CD4-positive, alpha-beta T cell treated with Interleukin-12 subunit alpha and Interleukin-12 subunit beta, for 1 hour (primary cell): ENCODE measurements around the gene LRRC51.

Source experiments
- DNase-seq: peaks from one replicate; pipeline ENCODE4 v3.0.0-alpha.2; 2020

The LRRC51 gene

GRCh38 chr11:72072348-72072747 is 8.3 kb upstream of the LRRC51 start:
- peak; percentile 7 for DNase-seq

GRCh38 chr11:72075109-72075508 is 5.5 kb upstream of the LRRC51 start:
- DNase-seq: peak; percentile 17

- no peak for DNase-seq
These were observed 4.9 kb upstream of the LRRC51 start for GRCh38 chr11:72075756-72076155.

DNA sequence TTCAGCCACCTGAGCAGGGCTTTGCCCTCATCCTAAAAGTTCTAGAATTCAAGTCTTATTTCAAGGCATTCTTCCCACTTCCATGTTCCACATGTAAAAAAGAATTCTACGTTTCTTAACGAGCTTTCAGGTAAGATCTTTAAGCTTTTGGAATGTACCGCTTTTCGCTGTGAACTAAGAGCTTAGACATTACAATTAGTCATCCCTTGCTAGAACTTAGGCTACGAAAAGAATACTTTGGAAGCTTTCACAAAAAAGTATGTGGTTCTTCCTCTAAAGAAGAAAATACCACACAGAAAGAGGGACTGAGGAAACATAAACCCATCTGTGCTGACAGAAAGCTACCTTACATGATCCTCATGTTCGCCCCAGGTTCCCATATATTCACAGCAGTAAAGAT is 2.2 kb upstream of the LRRC51 start:
- DNase-seq: no peak

GRCh38 chr11:72079819-72080325 is 778 bp upstream of the LRRC51 start:
- peak; percentile 54 for DNase-seq

DNA sequence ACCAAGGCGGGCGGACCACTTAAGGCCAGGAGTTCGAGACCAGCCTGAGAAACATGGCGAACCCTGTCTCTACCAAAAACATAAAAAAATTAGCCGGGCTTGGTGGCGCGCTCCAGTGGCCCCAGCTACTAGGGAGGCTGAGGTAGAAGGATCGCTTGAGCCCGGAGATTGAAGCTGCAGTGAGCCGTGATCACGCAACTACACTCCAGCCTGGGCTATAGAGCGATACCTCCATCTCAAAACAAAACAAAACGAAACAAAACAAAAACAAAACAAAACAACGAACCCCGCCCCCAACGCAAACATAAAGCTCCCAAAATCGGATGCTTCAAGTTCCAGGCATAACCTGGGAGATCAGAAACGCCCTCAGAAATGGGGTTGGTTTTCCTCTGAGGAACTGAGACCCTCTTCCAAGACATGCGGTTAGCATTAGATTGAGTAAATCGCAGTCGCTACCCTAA is 564 bp downstream of the LRRC51 start:
- DNase-seq: no peak

- DNase-seq: no peak
These were observed 1.3 kb downstream of the LRRC51 start for GRCh38 chr11:72081821-72082453.

DNA sequence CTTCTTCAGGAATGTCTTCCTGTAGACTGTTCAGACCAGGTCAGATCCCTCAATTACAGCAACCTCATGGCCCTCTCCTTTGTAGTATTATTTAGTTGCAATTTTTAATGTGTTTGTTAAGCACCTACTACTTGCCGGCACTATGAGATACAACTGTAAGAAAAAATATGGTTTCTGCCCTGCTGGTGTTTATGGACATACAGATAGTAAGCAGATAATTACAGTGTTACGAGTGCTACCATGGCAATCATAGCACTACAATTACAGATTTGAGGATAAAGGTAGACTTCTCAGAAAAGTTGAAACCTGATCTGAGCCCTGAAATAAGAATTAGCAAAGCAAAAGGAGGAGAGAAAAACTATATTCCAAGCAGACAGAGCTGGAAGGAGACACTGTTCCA is 2.8 kb downstream of the LRRC51 start:
- no peak for DNase-seq

GRCh38 chr11:72084076-72084475 is 3.4 kb downstream of the LRRC51 start:
- no peak for DNase-seq

DNA sequence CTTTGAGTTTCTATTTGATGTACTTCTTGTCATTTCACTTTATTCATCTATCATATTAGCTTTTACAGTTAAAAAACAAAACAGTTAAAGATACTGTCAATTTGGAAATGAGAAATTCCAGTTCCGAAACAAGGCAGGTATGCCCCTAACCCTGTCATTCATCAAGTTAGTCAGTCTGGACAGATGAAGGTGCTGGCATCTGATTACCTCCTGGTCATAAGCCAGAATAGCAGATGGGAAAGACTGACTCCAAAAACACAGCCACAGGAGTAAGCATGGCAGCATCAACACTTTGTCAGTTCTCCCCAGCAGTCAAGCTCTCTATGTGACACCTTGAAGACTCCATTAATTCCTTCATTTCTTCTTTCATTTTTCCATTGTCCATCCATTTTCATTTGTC is 4.3 kb downstream of the LRRC51 start:
- DNase-seq: no peak

- no peak for DNase-seq
These were observed 5.1 kb downstream of the LRRC51 start for GRCh38 chr11:72085621-72086351.

DNA sequence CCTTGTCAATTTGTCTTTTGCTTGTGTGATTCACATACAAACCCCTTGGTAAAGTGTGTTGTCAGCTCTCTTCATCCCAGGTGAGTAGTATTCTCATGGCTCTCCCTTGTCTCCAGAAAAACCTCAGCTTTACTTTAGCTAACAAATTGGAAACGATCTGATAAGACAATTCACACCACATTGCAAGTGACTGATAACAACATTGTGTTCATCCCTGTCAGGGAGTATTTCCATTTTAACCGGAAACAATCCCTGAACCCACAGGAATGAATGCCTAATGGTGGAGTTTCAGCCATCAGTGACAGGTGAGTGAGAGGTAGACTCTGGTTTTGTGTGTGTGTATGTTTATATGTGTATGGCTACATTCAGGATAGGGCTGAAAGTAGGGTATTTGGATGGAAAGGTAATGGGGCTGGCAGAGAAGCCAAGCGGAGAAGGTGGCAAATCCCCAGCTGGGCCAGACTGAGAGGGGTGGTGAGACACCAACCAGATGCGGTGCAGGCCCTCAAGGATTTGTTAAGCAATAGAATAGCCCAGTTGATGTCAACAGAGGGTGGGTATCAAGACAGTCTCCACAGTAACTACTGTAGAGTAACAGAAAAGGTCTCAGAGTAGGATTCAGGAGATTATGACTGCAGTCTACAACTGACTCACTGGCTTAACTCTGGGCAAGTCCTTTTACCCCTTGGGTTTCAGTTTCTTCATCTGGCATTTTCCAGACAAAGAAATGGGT is 7.6 kb downstream of the LRRC51 start:
- DNase-seq: no peak

- peak; percentile 76 for DNase-seq
These were observed 10.6 kb downstream of the LRRC51 start for GRCh38 chr11:72091292-72091691.

- no peak for DNase-seq
These were observed 18.1 kb downstream of the LRRC51 start for GRCh38 chr11:72098741-72099140.

GRCh38 chr11:72100009-72100408 is 19.4 kb downstream of the LRRC51 start:
- no peak for DNase-seq

DNA sequence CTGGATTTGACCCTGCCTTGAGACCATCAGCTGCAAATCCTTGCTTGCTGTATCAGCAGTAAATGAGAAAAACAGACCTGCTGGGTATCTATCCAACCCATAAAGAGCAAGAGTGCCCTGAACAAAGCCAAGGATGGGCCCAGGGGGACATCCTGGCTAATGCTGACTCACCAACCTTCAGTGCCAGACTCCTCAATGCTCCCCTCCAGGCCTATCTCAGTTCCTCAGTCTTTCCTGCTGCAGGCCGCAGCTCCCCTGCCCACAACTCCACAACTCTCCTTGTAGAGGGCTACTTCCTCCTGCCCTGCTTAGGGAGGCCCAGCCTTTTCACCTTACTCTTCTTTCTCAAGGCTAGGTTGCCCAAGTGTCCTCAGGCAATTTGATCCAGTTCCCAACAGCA is 19.8 kb downstream of the LRRC51 start:
- no peak for DNase-seq

DNA sequence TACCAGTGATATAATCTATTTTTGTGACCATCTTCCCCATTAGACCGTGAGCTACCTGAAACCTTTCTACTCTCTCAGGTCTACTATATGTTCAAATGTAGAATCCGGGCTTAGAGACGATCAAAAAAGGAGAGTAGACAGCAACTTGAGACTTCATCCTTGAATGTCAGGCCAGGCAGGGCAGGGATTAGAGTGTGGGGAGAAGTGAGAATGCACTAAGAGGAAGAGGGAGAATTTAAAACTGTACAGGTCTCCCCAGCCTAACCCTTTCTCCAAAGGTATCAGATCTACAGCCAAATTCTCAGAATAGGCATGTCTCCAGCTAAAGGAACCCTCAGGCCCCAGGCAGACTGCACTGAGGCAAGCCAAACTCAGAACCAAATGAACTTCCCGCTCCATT is 21.5 kb downstream of the LRRC51 start:
- DNase-seq: no peak

- no peak for DNase-seq
These were observed 21.9 kb downstream of the LRRC51 start for GRCh38 chr11:72102631-72102945.

DNA sequence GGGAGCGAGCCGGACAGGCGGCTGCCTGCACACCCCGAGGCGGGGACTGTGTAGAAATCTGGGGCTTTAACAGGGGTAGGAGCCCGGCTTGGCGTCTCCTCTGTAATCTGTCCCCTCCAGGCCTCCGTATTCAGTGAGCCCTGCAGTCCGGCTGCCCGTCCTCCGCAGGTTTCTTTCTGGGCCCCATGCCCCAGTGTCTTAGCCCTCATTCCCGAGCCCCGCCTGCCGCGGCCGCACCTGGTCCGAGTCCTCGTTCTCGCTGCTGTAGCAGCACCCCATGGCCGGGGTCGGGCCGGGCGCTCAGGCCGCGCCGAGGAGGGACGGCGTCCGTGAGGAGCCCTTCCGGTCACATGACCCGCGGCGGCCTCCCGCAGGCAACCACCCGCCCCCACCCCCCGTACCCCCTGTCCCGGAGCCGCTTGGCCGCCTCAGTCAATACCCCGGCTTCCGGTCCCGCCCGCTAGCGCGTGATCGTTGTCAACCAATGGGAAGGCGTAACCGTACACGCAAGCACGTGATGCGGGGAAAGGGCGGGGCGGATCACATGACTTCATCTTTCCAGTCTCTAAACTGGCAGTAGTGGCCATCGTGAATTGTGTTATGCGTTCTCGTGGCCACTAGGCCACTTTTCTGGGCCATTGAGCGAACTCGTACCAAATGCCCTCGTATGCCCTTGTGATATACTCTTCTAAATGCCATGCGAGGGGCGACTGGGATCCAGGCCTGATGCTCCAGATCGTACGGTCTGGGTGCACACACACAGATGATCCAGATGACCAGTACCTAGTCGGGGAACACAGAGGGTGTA is 22.5 kb downstream of the LRRC51 start, which contains the start of gene LAMTOR1:
LAMTOR1 (minus strand) TSS at position 352 of the 808 bp plus-strand sequence; CDS start at position 279, 73 bp downstream.
- peak; percentile 98 for DNase-seq

DNA sequence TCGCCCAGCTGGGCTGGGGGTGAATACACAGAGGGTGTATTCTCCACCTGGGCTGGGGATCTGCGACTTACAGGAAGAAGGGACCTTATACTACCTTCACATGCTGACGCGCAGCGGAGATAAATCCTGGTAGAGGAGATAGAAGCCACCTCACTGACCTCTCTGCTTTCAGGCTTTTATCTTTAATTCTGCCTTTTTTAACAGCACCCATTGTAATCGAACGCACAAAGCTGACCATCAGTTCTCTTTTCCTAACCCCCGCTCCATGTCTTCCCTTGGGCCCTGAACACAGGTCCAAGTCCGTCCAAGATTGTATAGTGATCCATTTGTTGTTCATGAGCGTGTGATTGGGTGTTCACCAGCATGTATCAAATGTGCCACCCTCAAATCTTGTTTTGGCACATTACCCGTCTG is 23.1 kb downstream of the LRRC51 start:
- no peak for DNase-seq

DNA sequence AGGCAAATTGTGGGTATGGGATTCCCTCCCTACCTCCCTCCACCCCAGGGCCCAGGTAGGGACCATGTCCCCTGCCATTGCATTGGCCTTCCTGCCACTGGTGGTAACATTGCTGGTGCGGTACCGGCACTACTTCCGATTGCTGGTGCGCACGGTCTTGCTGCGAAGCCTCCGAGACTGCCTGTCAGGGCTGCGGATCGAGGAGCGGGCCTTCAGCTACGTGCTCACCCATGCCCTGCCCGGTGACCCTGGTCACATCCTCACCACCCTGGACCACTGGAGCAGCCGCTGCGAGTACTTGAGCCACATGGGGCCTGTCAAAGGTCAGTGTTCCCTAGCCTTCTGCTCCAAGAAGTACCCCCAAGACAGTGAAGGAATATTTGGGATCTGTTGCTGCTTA is 25.2 kb downstream of the LRRC51 start, which contains the start of gene TOMT:
TOMT (plus strand) TSS at position 37 of the 400 bp plus-strand sequence; CDS start at position 65, 28 bp downstream.
- DNase-seq: no peak

DNA sequence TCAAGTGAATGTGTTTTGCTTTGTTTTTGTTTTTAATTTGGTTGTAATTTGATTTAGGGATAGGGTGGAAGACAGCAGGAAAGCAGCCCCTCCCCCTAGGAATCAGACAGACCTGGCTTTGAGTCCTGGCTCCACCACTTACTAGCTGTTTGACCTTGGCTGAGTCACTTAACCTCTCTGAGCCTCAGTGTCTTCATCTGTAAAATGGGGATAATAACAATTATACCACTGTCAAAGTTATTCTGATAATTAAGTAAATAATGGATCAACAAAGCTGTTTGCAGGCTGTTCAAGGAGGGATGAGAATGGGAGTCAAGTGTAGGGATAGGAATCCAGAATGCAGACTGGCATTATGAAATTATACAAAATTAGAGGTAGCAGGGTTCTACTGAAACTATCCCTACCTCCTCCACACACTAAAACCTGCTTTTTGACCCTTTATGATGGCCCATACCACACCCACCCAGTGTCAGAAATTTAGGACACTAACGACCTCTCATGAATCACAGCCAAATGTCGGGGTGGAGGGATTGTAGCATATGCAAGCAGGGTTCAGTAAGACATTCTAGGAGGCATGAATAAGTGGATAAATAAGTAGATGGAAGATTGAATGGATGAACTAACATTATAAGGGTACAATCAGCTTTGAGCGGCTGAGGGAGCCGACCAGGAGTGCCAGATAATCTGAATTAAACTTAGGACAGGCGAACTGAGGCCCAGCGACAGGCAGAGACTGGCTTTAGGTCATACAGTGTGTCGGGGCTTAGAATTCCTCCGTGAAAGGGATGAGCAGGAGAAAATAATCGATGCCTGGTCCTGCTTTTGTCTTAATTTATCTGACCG is 30.9 kb downstream of the LRRC51 start:
- DNase-seq: no peak
